A673 (cell line): ENCODE data around the gene RTN1.

Source experiments
- EZH2 ChIP-seq: fragments of 200-600 bp; sonication (generic); IDR thresholded peaks from 2 replicates; pipeline ENCODE4 v1.6.1; 2017; ENCODE audit warnings: borderline replicate concordance, low read depth, mild to moderate bottlenecking, mixed read lengths, antibody characterized with exemption, low read length; ENCODE audit not compliant: poor library complexity, severe bottlenecking
- TF ChIP-seq, protein P1 (sequence below): fragments of 300-800, 200-600 bp; sonication (generic); conservative IDR thresholded peaks from 2 replicates; pipeline ENCODE4 v1.5.1; 2017; ENCODE audit warnings: low read depth, mild to moderate bottlenecking, antibody characterized with exemption, low read length, moderate library complexity, mixed read lengths

GRCh38 chr14:59771577-59771976 is 99.0 kb downstream of the RTN1 start:
- TF ChIP-seq, protein P1, sequence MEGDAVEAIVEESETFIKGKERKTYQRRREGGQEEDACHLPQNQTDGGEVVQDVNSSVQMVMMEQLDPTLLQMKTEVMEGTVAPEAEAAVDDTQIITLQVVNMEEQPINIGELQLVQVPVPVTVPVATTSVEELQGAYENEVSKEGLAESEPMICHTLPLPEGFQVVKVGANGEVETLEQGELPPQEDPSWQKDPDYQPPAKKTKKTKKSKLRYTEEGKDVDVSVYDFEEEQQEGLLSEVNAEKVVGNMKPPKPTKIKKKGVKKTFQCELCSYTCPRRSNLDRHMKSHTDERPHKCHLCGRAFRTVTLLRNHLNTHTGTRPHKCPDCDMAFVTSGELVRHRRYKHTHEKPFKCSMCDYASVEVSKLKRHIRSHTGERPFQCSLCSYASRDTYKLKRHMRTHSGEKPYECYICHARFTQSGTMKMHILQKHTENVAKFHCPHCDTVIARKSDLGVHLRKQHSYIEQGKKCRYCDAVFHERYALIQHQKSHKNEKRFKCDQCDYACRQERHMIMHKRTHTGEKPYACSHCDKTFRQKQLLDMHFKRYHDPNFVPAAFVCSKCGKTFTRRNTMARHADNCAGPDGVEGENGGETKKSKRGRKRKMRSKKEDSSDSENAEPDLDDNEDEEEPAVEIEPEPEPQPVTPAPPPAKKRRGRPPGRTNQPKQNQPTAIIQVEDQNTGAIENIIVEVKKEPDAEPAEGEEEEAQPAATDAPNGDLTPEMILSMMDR: no peak
- TF ChIP-seq EZH2: no peak
